Panc1 (cell line): ENCODE data around the gene GALNT18.

Experiments
- POLR2AphosphoS5 ChIP-seq: IDR thresholded peaks from 2 replicates; pipeline ENCODE4 v1.6.1; 2012; ENCODE audit warnings: mild to moderate bottlenecking, low read depth, low read length, moderate library complexity
- SIN3A ChIP-seq: IDR thresholded peaks from 2 replicates; pipeline ENCODE4 v1.6.1; 2012; ENCODE audit warnings: low read depth, mild to moderate bottlenecking, low read length, moderate library complexity, borderline replicate concordance; ENCODE audit not compliant: insufficient read depth
- TCF7L2 ChIP-seq: IDR thresholded peaks from 2 replicates; pipeline ENCODE4 v1.6.1; 2011; ENCODE audit warnings: mild to moderate bottlenecking, low read depth, low read length, inconsistent platforms
- TF ChIP-seq, protein P1 (sequence below), 2 experiments: IDR thresholded peaks; 2 replicates each; pipeline ENCODE4 v1.6.1; 2011 to 2012; ENCODE audit warnings: low read depth in 2 of 2, control low read depth in 1 of 2, low read length in 1 of 2, mild to moderate bottlenecking in 1 of 2, moderate library complexity in 1 of 2; ENCODE audit not compliant: insufficient read depth in 1 of 2
- TF ChIP-seq, protein P2 (sequence below): fragments of 450-650 bp; IDR thresholded peaks from 2 replicates; pipeline ENCODE4 v1.5.1; 2017; ENCODE audit warnings: mild to moderate bottlenecking

DNA sequence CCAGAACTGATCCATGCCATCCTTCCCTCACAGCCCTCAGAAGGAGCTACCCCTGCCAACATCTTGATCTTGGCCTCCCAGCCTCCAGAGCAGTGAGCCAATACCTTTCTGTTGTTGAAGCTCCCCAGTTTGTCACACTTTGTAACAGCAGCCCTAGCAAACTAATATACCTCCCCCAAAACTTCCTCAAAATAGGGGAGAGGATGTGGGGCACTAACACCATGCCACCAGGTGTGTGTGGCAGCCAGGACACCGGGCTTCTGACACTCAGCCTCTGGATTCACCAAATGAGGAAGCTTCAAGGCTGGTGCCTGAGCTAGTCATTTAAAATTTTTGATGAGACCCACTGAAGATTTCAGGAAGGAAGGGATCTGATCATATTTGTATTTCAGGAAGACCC, 353.7 kb downstream of the GALNT18 start:
- TF ChIP-seq, protein P1, sequence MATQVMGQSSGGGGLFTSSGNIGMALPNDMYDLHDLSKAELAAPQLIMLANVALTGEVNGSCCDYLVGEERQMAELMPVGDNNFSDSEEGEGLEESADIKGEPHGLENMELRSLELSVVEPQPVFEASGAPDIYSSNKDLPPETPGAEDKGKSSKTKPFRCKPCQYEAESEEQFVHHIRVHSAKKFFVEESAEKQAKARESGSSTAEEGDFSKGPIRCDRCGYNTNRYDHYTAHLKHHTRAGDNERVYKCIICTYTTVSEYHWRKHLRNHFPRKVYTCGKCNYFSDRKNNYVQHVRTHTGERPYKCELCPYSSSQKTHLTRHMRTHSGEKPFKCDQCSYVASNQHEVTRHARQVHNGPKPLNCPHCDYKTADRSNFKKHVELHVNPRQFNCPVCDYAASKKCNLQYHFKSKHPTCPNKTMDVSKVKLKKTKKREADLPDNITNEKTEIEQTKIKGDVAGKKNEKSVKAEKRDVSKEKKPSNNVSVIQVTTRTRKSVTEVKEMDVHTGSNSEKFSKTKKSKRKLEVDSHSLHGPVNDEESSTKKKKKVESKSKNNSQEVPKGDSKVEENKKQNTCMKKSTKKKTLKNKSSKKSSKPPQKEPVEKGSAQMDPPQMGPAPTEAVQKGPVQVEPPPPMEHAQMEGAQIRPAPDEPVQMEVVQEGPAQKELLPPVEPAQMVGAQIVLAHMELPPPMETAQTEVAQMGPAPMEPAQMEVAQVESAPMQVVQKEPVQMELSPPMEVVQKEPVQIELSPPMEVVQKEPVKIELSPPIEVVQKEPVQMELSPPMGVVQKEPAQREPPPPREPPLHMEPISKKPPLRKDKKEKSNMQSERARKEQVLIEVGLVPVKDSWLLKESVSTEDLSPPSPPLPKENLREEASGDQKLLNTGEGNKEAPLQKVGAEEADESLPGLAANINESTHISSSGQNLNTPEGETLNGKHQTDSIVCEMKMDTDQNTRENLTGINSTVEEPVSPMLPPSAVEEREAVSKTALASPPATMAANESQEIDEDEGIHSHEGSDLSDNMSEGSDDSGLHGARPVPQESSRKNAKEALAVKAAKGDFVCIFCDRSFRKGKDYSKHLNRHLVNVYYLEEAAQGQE (IDR thresholded peaks at IDR 0.05; ENCODE audit: insufficient read depth in 1 of 2, low read depth in 2 of 2, low read length in 1 of 2): no peak
- TF ChIP-seq, protein P2, sequence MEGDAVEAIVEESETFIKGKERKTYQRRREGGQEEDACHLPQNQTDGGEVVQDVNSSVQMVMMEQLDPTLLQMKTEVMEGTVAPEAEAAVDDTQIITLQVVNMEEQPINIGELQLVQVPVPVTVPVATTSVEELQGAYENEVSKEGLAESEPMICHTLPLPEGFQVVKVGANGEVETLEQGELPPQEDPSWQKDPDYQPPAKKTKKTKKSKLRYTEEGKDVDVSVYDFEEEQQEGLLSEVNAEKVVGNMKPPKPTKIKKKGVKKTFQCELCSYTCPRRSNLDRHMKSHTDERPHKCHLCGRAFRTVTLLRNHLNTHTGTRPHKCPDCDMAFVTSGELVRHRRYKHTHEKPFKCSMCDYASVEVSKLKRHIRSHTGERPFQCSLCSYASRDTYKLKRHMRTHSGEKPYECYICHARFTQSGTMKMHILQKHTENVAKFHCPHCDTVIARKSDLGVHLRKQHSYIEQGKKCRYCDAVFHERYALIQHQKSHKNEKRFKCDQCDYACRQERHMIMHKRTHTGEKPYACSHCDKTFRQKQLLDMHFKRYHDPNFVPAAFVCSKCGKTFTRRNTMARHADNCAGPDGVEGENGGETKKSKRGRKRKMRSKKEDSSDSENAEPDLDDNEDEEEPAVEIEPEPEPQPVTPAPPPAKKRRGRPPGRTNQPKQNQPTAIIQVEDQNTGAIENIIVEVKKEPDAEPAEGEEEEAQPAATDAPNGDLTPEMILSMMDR: no peak
- no peak for TF ChIP-seq POLR2AphosphoS5
- no peak for TF ChIP-seq SIN3A
- TF ChIP-seq TCF7L2: no peak
